ENCODE data around the gene GPR15.

- no peak for TF ChIP-seq REST (IDR thresholded peaks at IDR 0.05; ENCODE audit: insufficient replicate concordance, low read depth)
- TF ChIP-seq, protein P1, sequence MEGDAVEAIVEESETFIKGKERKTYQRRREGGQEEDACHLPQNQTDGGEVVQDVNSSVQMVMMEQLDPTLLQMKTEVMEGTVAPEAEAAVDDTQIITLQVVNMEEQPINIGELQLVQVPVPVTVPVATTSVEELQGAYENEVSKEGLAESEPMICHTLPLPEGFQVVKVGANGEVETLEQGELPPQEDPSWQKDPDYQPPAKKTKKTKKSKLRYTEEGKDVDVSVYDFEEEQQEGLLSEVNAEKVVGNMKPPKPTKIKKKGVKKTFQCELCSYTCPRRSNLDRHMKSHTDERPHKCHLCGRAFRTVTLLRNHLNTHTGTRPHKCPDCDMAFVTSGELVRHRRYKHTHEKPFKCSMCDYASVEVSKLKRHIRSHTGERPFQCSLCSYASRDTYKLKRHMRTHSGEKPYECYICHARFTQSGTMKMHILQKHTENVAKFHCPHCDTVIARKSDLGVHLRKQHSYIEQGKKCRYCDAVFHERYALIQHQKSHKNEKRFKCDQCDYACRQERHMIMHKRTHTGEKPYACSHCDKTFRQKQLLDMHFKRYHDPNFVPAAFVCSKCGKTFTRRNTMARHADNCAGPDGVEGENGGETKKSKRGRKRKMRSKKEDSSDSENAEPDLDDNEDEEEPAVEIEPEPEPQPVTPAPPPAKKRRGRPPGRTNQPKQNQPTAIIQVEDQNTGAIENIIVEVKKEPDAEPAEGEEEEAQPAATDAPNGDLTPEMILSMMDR (IDR thresholded peaks at IDR 0.05; ENCODE audit: insufficient read depth, low read length) = no peak
- TF ChIP-seq SPI1 (IDR thresholded peaks at IDR 0.05; ENCODE audit: borderline replicate concordance, low read depth) = peak; percentile 83
- TF ChIP-seq POLR2AphosphoS5 (IDR thresholded peaks at IDR 0.05; ENCODE audit: low read depth) = no peak
These were observed 22.0 kb downstream of the GPR15 start for GRCh38 chr3:98553753-98554152.

Data from HL-60 (cell line).